Left renal cortex interstitium (tissue), 4 donors: ENCODE data around the gene ZNF304. TPM values are rescaled to one million over a fixed set of nuclear protein-coding genes. Genes with fewer than 3 reads are reported as not detected.
"Not testable (repeated sequence)": the region's sequence is repeated elsewhere in the genome, so short reads cannot be mapped to it uniquely, and the experiment has no call there.

Experiments used
- DNase-seq, 4 donors: peaks; one replicate each; pipeline ENCODE4 v3.0.0-alpha.2; 2013; ENCODE audit warnings: low read depth in 4 of 4, low spot score in 2 of 4, missing footprints in 1 of 4
- polyA plus RNA-seq, 4 donors: library from polyadenylated mRNA; unstranded; fragments of 120-200 nt; gene quantifications; one replicate each; pipeline ENCODE4 v1.2.1, GENCODE V29; 2013; ENCODE audit not compliant: insufficient read length in 4 of 4

ZNF304 gene
- polyA plus RNA-seq, 4 donors = 16.5 to 17.9 (median 17.4) TPM

DNA sequence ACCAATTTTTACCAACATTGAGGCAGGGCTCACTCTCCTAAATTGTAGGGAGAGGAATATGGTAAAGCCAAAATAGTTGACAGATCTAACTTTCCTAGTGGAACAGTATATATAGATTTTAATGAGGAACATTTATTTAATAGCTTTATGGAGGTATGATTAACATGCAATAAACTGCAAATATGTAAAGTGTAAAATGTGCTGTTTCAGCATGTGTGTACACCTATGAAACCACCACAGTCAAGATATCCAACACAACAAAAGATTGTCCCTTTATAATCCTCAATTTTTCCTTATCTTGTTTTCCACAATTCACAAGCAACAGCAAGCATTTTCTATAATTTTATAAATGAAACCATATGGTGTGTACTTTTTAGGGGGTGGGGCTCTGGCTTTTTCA lies 8.2 kb downstream of the ZNF304 start:
- no peak for DNase-seq

GRCh38 chr19:57362419-57362818 lies 11.3 kb downstream of the ZNF304 start:
- DNase-seq = no peak

- peak; percentile 95 to 100 (median 99) for DNase-seq
Measured at GRCh38 chr19:57362997-57363687, 12.1 kb downstream of the ZNF304 start, which contains the start of the genes TRAPPC2B and ZNF547. TRAPPC2B (plus strand) TSS chr19:57363551; CDS start chr19:57364834, 1,283 bp downstream. ZNF547 (plus strand) TSS chr19:57363551; CDS start chr19:57368556, 5,005 bp downstream.

GRCh38 chr19:57363688-57364181 lies 12.7 kb downstream of the ZNF304 start:
- no peak for DNase-seq

- no peak for DNase-seq
Measured at GRCh38 chr19:57366776-57367175, 15.7 kb downstream of the ZNF304 start.

DNA sequence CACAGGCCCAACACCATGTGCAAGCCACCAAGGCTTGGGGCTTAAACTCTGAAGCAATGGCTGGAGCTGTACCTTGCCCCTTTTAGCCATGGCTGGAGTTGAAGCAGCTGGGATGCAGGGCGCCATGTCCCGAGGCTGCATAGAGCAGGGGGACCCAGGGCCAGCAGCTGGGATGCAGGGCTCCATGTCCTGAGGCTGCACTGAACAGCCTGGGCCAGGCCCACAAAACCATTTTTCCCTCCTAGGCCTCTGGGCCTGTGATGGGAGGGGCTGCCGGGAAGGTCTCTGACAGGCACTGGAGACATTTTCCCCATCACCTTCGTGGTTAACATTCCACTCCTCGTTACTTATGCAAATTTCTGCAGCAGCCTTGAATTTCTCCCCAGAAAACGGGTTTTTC lies 23.1 kb downstream of the ZNF304 start:
- DNase-seq = no peak

DNA sequence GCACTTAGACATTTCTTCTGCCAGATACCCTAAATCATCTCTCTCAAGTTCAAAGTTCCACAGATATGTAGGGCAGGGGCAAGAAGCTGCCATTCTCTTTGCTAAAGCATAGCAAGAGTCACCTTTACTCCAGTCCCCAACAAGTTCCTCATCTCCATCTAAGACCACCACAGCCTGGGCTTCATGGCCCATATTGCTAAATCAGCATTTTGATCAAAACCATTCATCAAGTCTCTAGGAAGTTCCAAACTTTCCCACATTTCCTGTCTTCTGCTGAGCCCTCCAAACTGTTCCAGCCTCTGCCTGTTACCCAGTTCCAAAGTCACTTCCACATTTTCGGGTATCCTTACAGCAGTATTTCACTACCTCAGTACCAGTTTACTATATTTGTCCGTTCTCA lies 23.6 kb downstream of the ZNF304 start:
- not testable (repeated sequence) for DNase-seq

DNA sequence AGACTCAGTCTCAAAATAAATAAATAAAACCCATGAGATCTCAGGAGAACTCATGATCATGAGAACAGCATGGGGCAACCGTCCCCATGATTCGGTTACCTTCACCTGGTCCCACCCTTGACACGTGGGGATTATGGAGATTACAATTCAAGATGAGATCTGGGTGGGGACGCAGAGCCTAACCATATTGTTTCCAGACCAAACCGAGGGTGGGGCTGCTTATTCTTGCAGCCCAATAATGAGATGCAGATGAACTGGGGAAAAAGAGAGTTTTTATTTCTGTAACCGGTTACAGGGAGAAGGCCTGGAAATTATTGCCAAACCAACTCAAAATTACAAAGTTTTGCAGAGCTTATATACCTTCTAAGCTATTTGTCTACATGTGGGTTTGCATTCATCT lies 25.1 kb downstream of the ZNF304 start:
- DNase-seq = no peak

GRCh38 chr19:57377498-57378146 lies 26.6 kb downstream of the ZNF304 start:
- no peak for DNase-seq

DNA sequence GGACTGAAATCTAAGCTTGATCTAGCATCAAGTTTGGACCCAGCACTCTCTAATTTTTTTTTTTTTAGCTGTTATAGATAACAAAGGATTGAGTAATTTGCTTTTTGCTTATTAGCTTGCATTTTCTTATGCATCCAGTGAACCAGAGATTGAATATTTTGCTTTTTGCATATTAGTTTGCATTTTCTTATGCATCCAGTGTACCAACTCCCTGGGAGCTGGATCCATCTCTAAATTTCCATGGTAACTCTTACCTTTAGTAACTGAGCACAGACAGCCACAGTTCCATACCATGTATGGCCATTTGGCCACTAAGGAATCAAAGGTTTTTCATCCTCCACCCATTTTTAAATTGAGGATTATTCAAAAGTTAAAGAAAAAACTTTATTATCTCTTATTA lies 29.9 kb downstream of the ZNF304 start:
- no peak for DNase-seq

- DNase-seq = no peak
Measured at GRCh38 chr19:57382806-57383488, 31.9 kb downstream of the ZNF304 start.

DNA sequence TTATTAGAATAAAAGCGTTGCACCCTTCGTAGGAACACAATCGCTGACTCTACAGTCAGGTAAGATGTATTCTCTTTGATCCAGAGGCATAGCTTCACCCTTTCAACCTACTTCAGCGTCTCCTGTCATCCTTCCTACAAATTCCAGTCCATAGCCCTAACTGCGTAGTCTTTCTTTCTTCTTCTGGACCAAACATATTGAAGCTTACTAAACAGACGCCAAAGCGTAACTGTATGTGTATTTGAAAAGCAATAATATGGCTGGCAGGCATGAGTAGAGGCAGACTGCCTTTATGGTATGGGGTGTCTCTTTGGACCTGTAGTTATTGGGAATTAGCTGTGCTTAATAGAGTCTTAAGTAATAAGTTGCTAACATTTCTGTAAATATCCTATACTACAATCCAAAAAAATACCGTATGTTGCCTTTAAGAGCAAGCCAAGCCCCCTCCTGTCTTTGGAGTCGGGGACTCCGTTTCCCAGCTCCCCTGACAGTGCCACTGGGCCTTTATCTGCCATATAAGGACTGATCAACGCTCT lies 38.2 kb downstream of the ZNF304 start:
- DNase-seq = no peak

GRCh38 chr19:57389730-57390598 lies 38.9 kb downstream of the ZNF304 start, which contains the start of gene ZNF548:
ZNF548 (plus strand) TSS chr19:57389854; CDS start chr19:57390100, 246 bp downstream.
- peak; percentile 94 to 97 (median 96) for DNase-seq

DNA sequence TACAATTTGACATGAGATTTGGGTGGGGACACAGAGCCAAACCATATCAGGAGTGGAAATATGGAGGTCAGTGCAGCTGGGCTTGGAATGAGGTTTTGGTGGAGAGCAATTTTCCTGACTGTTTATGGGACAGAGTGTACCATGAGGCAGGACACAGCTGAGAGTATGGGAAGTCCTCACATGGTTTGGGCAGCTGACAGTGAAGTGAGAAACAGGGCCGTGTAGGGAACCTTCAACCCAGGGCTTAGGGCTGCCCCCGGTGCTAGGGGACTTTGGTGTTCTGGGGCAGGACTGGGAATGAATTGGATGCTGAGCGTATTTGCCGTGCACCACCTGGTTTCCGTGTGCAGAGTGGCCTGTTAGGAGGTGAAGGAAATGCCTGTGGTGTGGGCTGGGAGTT lies 44.6 kb downstream of the ZNF304 start:
- DNase-seq = no peak

- DNase-seq = no peak
Measured at GRCh38 chr19:57398868-57399267, 47.8 kb downstream of the ZNF304 start.

GRCh38 chr19:57403737-57404563 lies 52.9 kb downstream of the ZNF304 start:
- no peak for DNase-seq

DNA sequence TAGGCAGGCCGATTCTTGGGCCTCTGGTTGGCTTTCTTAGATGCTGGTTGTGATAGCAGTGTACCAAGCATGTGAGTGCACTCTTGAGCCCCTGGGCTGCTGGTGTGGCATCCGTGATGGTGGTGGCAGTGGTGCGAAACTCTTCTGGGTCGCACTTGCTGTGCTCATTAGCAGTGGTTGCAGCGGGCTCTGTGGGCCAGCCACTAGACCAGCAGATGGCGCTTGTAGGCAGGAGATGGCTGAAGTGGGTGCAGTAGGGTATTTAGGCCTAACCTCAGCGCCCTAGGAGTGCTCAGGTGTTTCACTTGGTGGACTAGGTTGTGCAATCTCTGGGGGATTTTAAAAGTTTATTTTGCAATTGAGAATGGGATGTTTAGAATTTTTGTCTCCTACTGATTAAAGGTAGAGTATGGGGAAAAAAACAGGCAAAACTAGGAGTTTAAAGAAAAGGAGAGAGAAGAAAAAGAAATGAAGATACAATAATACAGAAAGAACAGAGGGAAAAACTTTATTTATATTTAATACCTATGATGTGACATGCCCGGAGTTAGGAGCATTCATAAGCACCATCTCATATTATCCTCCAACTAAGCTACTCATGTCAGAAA lies 55.5 kb downstream of the ZNF304 start:
- DNase-seq = peak in 1 of 4 donors; percentile 39
